Measurements from ENCODE around the gene WNK1.

DNA sequence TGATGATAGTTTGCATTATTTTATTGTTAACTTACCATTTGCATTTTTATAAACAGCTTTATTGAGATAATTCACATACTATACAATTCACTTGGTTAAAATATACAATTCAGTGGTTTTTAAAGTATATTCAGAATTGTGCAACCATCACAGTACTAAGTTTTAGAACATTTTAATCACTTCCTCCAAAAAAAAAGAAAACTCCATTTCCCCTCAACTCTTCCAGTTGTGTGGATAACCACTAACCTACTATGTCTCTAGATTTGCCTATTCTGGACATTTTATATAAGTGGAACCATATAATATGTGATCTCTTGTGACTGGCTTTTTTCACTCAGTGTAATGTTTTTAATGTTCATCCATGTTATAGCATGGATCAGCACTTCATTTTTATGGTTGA is 41.3 kb downstream of the WNK1 start:
- TF ChIP-seq, protein P1, sequence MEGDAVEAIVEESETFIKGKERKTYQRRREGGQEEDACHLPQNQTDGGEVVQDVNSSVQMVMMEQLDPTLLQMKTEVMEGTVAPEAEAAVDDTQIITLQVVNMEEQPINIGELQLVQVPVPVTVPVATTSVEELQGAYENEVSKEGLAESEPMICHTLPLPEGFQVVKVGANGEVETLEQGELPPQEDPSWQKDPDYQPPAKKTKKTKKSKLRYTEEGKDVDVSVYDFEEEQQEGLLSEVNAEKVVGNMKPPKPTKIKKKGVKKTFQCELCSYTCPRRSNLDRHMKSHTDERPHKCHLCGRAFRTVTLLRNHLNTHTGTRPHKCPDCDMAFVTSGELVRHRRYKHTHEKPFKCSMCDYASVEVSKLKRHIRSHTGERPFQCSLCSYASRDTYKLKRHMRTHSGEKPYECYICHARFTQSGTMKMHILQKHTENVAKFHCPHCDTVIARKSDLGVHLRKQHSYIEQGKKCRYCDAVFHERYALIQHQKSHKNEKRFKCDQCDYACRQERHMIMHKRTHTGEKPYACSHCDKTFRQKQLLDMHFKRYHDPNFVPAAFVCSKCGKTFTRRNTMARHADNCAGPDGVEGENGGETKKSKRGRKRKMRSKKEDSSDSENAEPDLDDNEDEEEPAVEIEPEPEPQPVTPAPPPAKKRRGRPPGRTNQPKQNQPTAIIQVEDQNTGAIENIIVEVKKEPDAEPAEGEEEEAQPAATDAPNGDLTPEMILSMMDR (IDR thresholded peaks at IDR 0.05; ENCODE audit: extremely low read depth in 1 of 2, insufficient read depth in 1 of 2, low read depth in 1 of 2, low read length in 2 of 2) = no peak
- no peak for TF ChIP-seq EZH2 (IDR thresholded peaks at IDR 0.05; ENCODE audit: borderline replicate concordance, low read depth, low read length, severe bottlenecking)

All from endothelial cell of umbilical vein (primary cell).